H1 (cell line): ENCODE data around the gene POLR2A. TPM values are rescaled to one million over a fixed set of nuclear protein-coding genes. Genes with fewer than 3 reads are reported as not detected.
A peak's percentile ranks its signal among the peaks of the same experiment; 100 is the strongest.

Experiments
- CTCF ChIA-PET: fragments of 300-600 bp; sonication (Branson Sonifier 250); formaldehyde crosslinking; loops from one replicate; lab custom pipeline; 2021; ENCODE audit not compliant: partially characterized antibody; lab: Charles Lee
- POLR2A ChIA-PET: fragments of 300-600 bp; sonication (Branson Sonifier 250); formaldehyde crosslinking; loops from one replicate; lab custom pipeline; 2021; ENCODE audit warnings: inconsistent platforms; ENCODE audit not compliant: partially characterized antibody; lab: Charles Lee
- DNase-seq, 2 experiments: peaks; one replicate each; pipeline versions ENCODE4 v3.0.0 to v3.0.0-alpha.2; 2010 to 2022; ENCODE audit warnings: low spot score in 2 of 2, low read depth in 1 of 2, mixed read lengths in 1 of 2
- FAIRE-seq: peaks from 2 replicates; lab custom pipeline; 2011; peaks lifted over from hg19 to GRCh38; lab: Jason Lieb, UNC
- H2AFZ ChIP-seq: 2 replicates; pipeline ENCODE4 v1.8.1; 2012; ENCODE audit warnings: low read length, inconsistent platforms
- H2AK5ac ChIP-seq: 2 replicates; pipeline ENCODE4 v1.6.1; 2013; ENCODE audit warnings: low read depth, low read length
- H2BK120ac ChIP-seq: replicated peaks from 2 replicates; pipeline ENCODE3; 2013; ENCODE audit warnings: low read depth, low read length, inconsistent platforms
- H2BK12ac ChIP-seq: 2 replicates; pipeline ENCODE4 v1.6.1; 2013; ENCODE audit warnings: low read depth, low read length
- H2BK15ac ChIP-seq: 2 replicates; pipeline ENCODE4 v1.6.1; 2013; ENCODE audit warnings: low read length
- H2BK20ac ChIP-seq: 2 replicates; pipeline ENCODE4 v1.6.1; 2013; ENCODE audit warnings: low read length
- H2BK5ac ChIP-seq: 2 replicates; pipeline ENCODE4 v1.6.1; 2013; ENCODE audit warnings: low read depth, low read length
- H3K14ac ChIP-seq: 2 replicates; pipeline ENCODE4 v1.6.1; 2013; ENCODE audit warnings: inconsistent platforms; ENCODE audit not compliant: insufficient read length
- H3K18ac ChIP-seq: 2 replicates; pipeline ENCODE4 v1.6.1; 2013; ENCODE audit warnings: low read length; ENCODE audit errors: extremely low read depth
- H3K23ac ChIP-seq: 2 replicates; pipeline ENCODE4 v1.6.1; 2013; ENCODE audit warnings: inconsistent platforms; ENCODE audit not compliant: insufficient read length
- H3K23me2 ChIP-seq: 2 replicates; pipeline ENCODE4 v1.6.1; 2013; ENCODE audit warnings: low read depth, low read length
- H3K27ac ChIP-seq: 2 replicates; pipeline ENCODE4 v1.6.1; 2011; ENCODE audit warnings: low read depth, low read length, inconsistent platforms
- H3K27me3 ChIP-seq, 4 experiments: replicated peaks in 1 of 4; 1 replicate in 1 of 4; 2 replicates in 3 of 4; pipeline versions ENCODE4 v1.6.1 to v1.8.1; 2011 to 2013; ENCODE audit warnings: low read length in 3 of 4, mild to moderate bottlenecking in 3 of 4, inconsistent platforms in 2 of 4, mixed read lengths in 2 of 4, moderate library complexity in 1 of 4; ENCODE audit not compliant: control insufficient read depth in 3 of 4, insufficient read depth in 3 of 4; ENCODE audit errors: extremely low read depth in 1 of 4
- H3K36me3 ChIP-seq, 4 experiments: 2 replicates each; pipeline versions ENCODE4 v1.6.1 to v1.8.1; 2011 to 2013; ENCODE audit warnings: mild to moderate bottlenecking in 4 of 4, low read length in 3 of 4, moderate library complexity in 2 of 4, control low read depth in 1 of 4, inconsistent platforms in 1 of 4; ENCODE audit not compliant: insufficient read depth in 4 of 4, control insufficient read depth in 2 of 4
- H3K4ac ChIP-seq: replicated peaks from 2 replicates; pipeline ENCODE3; 2013; ENCODE audit warnings: low read length, low read depth, mixed read lengths, inconsistent platforms; ENCODE audit not compliant: insufficient read length
- H3K4me1 ChIP-seq, 4 experiments: replicated peaks in 1 of 4; 1 replicate in 1 of 4; 2 replicates in 3 of 4; pipeline versions ENCODE4 v1.6.1 to v1.8.1; 2011 to 2013; ENCODE audit warnings: low read length in 3 of 4, inconsistent platforms in 2 of 4, mixed read lengths in 1 of 4; ENCODE audit not compliant: insufficient read depth in 4 of 4, control insufficient read depth in 3 of 4
- H3K4me2 ChIP-seq, 2 experiments: 2 replicates each; pipeline versions ENCODE4 v1.6.1 to v1.8.1; 2011 to 2013; ENCODE audit warnings: low read depth in 2 of 2, low read length in 2 of 2, control low read depth in 1 of 2, inconsistent platforms in 1 of 2, mild to moderate bottlenecking in 1 of 2; ENCODE audit not compliant: insufficient read depth in 1 of 2
- H3K4me3 ChIP-seq, 4 experiments: fragments of 200-600, 300-600 bp in 1 of 4; sonication (generic), shearing (Covaris generic), sonication (Bioruptor Twin) in 1 of 4; 2 replicates each; pipeline versions ENCODE4 v1.5.1 to v1.8.1; 2011 to 2016; ENCODE audit warnings: low read length in 4 of 4, low read depth in 3 of 4, control low read depth in 2 of 4, inconsistent platforms in 2 of 4, mild to moderate bottlenecking in 2 of 4, mixed read lengths in 1 of 4, moderate library complexity in 1 of 4; ENCODE audit not compliant: insufficient read depth in 2 of 4; ENCODE audit errors: extremely low read depth in 1 of 4
- H3K56ac ChIP-seq: replicated peaks from 2 replicates; pipeline ENCODE3; 2013; ENCODE audit warnings: low read depth, mild to moderate bottlenecking, mixed read lengths, low read length, inconsistent platforms; ENCODE audit not compliant: insufficient read length
- H3K79me1 ChIP-seq: 2 replicates; pipeline ENCODE4 v1.6.1; 2013; ENCODE audit warnings: low read depth, low read length, control low read depth
- H3K79me2 ChIP-seq, 2 experiments: 2 replicates each; pipeline versions ENCODE4 v1.6.1 to v1.8.1; 2012 to 2013; ENCODE audit warnings: low read length in 2 of 2, mild to moderate bottlenecking in 2 of 2, inconsistent platforms in 1 of 2; ENCODE audit not compliant: insufficient read depth in 2 of 2, control insufficient read depth in 1 of 2
- H3K9ac ChIP-seq, 4 experiments: replicated peaks in 1 of 4; 1 replicate in 1 of 4; 2 replicates in 3 of 4; pipeline versions ENCODE4 v1.6.1 to v1.8.1; 2011 to 2013; ENCODE audit warnings: low read depth in 3 of 4, low read length in 3 of 4, control low read depth in 2 of 4, mild to moderate bottlenecking in 2 of 4, moderate library complexity in 2 of 4, inconsistent platforms in 1 of 4; ENCODE audit errors: extremely low read depth in 1 of 4
- H3K9me3 ChIP-seq, 2 experiments: 2 replicates each; pipeline versions ENCODE4 v1.6.1 to v1.8.1; 2012 to 2013; ENCODE audit warnings: mild to moderate bottlenecking in 2 of 2, moderate library complexity in 2 of 2, control low read depth in 1 of 2, inconsistent platforms in 1 of 2, low read depth in 1 of 2, low read length in 1 of 2, mixed read lengths in 1 of 2; ENCODE audit not compliant: insufficient read depth in 2 of 2
- H4K20me1 ChIP-seq, 2 experiments: replicated peaks in 1 of 2; 2 replicates each; pipeline versions ENCODE3 to v1.8.1; 2011 to 2013; ENCODE audit warnings: inconsistent platforms in 2 of 2, low read length in 2 of 2, mild to moderate bottlenecking in 1 of 2; ENCODE audit not compliant: insufficient read depth in 2 of 2, control insufficient read depth in 1 of 2
- H4K5ac ChIP-seq: 2 replicates; pipeline ENCODE4 v1.6.1; 2013; ENCODE audit warnings: low read length, low read depth, mixed read lengths, inconsistent platforms; ENCODE audit not compliant: insufficient read length
- H4K8ac ChIP-seq: 2 replicates; pipeline ENCODE4 v1.8.0; 2013; ENCODE audit warnings: mild to moderate bottlenecking, moderate library complexity, low read length, inconsistent platforms; ENCODE audit not compliant: insufficient read depth; ENCODE audit errors: extremely low read depth
- H4K91ac ChIP-seq: replicated peaks from 2 replicates; pipeline ENCODE3; 2013; ENCODE audit warnings: low read length, mixed read lengths, inconsistent platforms; ENCODE audit not compliant: insufficient read length
- EZH2 ChIP-seq: fragments of 200-600 bp; sonication (generic); IDR thresholded peaks from 2 replicates; pipeline ENCODE4 v1.7.1; 2012; ENCODE audit warnings: low read depth, mild to moderate bottlenecking, moderate library complexity, low read length, inconsistent platforms; ENCODE audit not compliant: severe bottlenecking
- WGBS, 2 experiments: shearing (Covaris generic) in 1 of 2; methylation state at CpG; one replicate each; pipeline versions ENCODE4 v1.1.6 to v1.1.7; 2013 to 2015; ENCODE audit warnings: low lambda C conversion rate in 2 of 2, mixed read lengths in 2 of 2, inconsistent platforms in 1 of 2, low coverage in 1 of 2, missing lambda C conversion rate in 1 of 2; ENCODE audit not compliant: insufficient replicate concordance in 2 of 2, insufficient coverage in 1 of 2, insufficient read length in 1 of 2; ENCODE audit errors: extremely low coverage in 1 of 2, missing lambda C conversion rate in 1 of 2; 5-methylcytosine and 5-hydroxymethylcytosine counted together
- polyA plus RNA-seq, 7 experiments: library from polyadenylated mRNA; depleted of rRNA in 3 of 7; stranded (reverse) in 5 of 7; unstranded in 2 of 7; fragments of >200 nt in 5 of 7; fragments of 200-250 nt in 2 of 7; gene quantifications; 1 replicate in 5 of 7; 2 replicates in 1 of 7; 4 replicates in 1 of 7; pipeline versions ENCODE4 v1.2.1 to v1.2.3, GENCODE V29; 2011 to 2013; ENCODE audit warnings: missing spikeins in 2 of 7, mixed read lengths in 2 of 7
- total RNA-seq: library from RNA; stranded (reverse); fragmentation: NEBNext Ultra II Directional; extraction: Animal tissue kit (Norgen Biotek cat#: 25700); gene quantifications from 2 replicates; pipeline ENCODE4 v1.2.1, GENCODE V29; 2021

Gene POLR2A
- total and polyA plus RNA-seq, 2 of the 8 experiments (the other 6 are each of a cell fraction or from before 2014, with no cell fraction given), result 26.8 to 150 TPM

DNA sequence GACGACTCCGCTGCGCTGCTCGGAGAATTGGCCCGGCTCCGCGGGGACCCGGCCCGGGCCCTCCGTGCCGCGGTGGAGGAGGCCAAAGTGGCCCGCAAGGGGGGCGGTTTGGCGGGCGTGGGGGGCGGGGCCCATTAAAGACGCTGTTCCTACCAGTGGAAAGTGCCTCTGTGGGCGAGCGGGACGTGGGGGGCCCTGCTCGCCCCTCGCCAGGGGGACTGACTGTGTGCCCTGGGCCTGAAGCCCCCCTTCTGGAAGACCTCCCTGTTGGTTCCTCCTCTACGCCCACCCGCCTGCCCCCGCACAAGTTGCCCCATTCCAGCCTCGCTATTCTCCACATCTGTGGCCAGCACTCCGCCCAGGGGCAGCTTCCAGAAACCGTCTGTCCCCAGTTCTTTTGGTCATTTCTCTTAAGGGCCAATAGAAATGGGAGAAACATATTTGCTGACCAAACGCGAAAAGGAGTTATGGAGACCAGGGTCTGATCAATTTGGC lies 46.8 kb upstream of the POLR2A start:
- H2AK5ac ChIP-seq, result peak overlapping the region; percentile 48; the same call in 1 of the 2 replicates
- CTCF ChIA-PET, result interaction anchor here (0.6 to 5.1 kb wide), 31 partner anchors 9 to 312 kb away, joined by 3 to 56 read pairs (median 5); partner anchors contain the start of genes KCTD11, SPEM2, TMEM256 and TMEM95
- no peak overlapping the region for H2AFZ ChIP-seq
- H3K14ac ChIP-seq, result no peak overlapping the region
- peak overlapping the region; percentile 97; the same call in 1 of the 2 replicates for H3K18ac ChIP-seq
- peak overlapping the region; percentile 80; the same call in 1 of the 2 replicates for H2BK5ac ChIP-seq
- H3K27ac ChIP-seq, result no peak overlapping the region
- WGBS, 2 experiments, result 4% methylated on average over 25 of the region's 31 CpGs; no CpG with 5 or more reads in 1 of the 2 experiments
- H3K9ac ChIP-seq, result peak overlapping the region in 1 of 4 experiments; percentile 3; a peak in 2 of 7 replicates
- no peak for FAIRE-seq
- H3K56ac ChIP-seq, result no peak overlapping the region
- no peaks in the 10 kb centered on the region for H3K9me3 ChIP-seq
- peak overlapping the region; percentile 29 for H4K91ac ChIP-seq
- no peaks in the 10 kb centered on the region for H3K79me2 ChIP-seq
- H3K23ac ChIP-seq, result no peak overlapping the region
- H3K23me2 ChIP-seq, result peaks cover 31% of the 10 kb centered on the region
- H4K5ac ChIP-seq, result no peak overlapping the region
- POLR2A ChIA-PET, result interaction anchor here (0.9 to 15.5 kb wide), 25 partner anchors 8 to 250 kb away, joined by 3 to 339 read pairs (median 4); partner anchors contain the start of genes ACAP1, CHRNB1, CLDN7 and KCTD11
- no peak for DNase-seq
- no peaks in the 10 kb centered on the region for H3K79me1 ChIP-seq
- no peaks in the 10 kb centered on the region for H4K20me1 ChIP-seq
- no peak overlapping the region for H2BK15ac ChIP-seq
- H3K4me1 ChIP-seq, result peaks cover 0 to 29% (median 15%) of the 10 kb centered on the region in 4 experiments; a peak in 6 of 7 replicates
- peaks cover 2 to 19% (median 12%) of the 10 kb centered on the region in 4 experiments; a peak in 6 of 7 replicates for H3K27me3 ChIP-seq
- H3K4me2 ChIP-seq, result peak overlapping the region; percentile 91
- peak overlapping the region; percentile 18; the same call in 1 of the 2 replicates for H4K8ac ChIP-seq
- no peaks in the 10 kb centered on the region for H3K36me3 ChIP-seq
- H2BK120ac ChIP-seq, result no peak overlapping the region
- H3K4me3 ChIP-seq, result peak overlapping the region; percentile 50 to 83 (median 67)
- H2BK20ac ChIP-seq, result no peak overlapping the region; the same call in 1 of the 2 replicates
- H2BK12ac ChIP-seq, result peak overlapping the region; percentile 99
- H3K4ac ChIP-seq, result peak overlapping the region; percentile 44
- TF ChIP-seq EZH2, result no peak
